Suprapubic skin (tissue), 4 donors: ENCODE data around the gene SAMD11.

Experiments
- EP300 ChIP-seq: sonication (generic); formaldehyde crosslinking; IDR thresholded peaks from one replicate; pipeline ENCODE4 v1.6.1; 2017; ENCODE audit warnings: antibody characterized with exemption
- POLR2A ChIP-seq, 2 donors: fragments of 450-650 bp; IDR thresholded peaks; one replicate each; pipeline ENCODE4 v1.6.1; 2017; ENCODE audit warnings: antibody characterized with exemption in 2 of 2, mild to moderate bottlenecking in 2 of 2, moderate library complexity in 2 of 2
- POLR2AphosphoS5 ChIP-seq, 3 donors: sonication (generic); formaldehyde crosslinking; IDR thresholded peaks; one replicate each; pipeline ENCODE4 v1.6.1; 2017; ENCODE audit warnings: antibody characterized with exemption in 3 of 3
- TF ChIP-seq, protein P1 (sequence below), 2 donors: fragments of 200-600 bp in 1 of 2; fragments of 450-650 bp in 1 of 2; sonication (generic) in 1 of 2; IDR thresholded peaks; one replicate each; pipeline ENCODE4 v1.5.1; 2016 to 2019; ENCODE audit warnings: antibody characterized with exemption in 2 of 2, mild to moderate bottlenecking in 1 of 2, moderate library complexity in 1 of 2

DNA sequence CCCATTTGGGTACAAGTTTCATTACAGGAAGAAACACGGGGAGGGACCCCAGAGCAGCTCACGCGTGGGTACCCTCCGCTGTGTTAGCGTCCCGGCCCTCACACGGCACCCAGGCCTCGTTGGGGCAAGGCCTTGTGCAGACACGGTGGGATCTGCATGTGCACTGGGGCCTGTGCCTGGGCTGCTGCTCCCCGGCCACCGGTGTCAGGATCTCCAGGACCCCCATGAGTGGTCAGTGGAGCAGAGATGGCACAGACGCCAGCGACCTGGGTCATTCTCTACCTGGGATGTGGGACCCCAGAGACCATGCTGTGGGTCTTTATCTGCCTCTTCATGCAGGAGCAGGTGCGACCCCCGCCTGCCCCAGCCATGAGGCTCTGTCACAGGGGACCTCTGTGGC lies 5.4 kb upstream of the SAMD11 start:
- TF ChIP-seq, protein P1, sequence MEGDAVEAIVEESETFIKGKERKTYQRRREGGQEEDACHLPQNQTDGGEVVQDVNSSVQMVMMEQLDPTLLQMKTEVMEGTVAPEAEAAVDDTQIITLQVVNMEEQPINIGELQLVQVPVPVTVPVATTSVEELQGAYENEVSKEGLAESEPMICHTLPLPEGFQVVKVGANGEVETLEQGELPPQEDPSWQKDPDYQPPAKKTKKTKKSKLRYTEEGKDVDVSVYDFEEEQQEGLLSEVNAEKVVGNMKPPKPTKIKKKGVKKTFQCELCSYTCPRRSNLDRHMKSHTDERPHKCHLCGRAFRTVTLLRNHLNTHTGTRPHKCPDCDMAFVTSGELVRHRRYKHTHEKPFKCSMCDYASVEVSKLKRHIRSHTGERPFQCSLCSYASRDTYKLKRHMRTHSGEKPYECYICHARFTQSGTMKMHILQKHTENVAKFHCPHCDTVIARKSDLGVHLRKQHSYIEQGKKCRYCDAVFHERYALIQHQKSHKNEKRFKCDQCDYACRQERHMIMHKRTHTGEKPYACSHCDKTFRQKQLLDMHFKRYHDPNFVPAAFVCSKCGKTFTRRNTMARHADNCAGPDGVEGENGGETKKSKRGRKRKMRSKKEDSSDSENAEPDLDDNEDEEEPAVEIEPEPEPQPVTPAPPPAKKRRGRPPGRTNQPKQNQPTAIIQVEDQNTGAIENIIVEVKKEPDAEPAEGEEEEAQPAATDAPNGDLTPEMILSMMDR (IDR thresholded peaks at IDR 0.05): no peak
- TF ChIP-seq POLR2A (IDR thresholded peaks at IDR 0.05) (no peak), EP300 (no peak), POLR2AphosphoS5 (IDR thresholded peaks at IDR 0.05) (no peak)
